Left renal pelvis (tissue), 4 donors: ENCODE data around the gene CHST1. TPM values are rescaled to one million over a fixed set of nuclear protein-coding genes. Genes with fewer than 3 reads are reported as not detected.

ENCODE experiments used
- DNase-seq, 4 donors: peaks; one replicate each; pipeline ENCODE4 v3.0.0-alpha.2; 2013; ENCODE audit warnings: low read depth in 4 of 4, low spot score in 3 of 4
- polyA plus RNA-seq, 4 donors: library from polyadenylated mRNA; unstranded; fragments of 120-200 nt; gene quantifications; one replicate each; pipeline ENCODE4 v1.2.1, GENCODE V29; 2013; ENCODE audit not compliant: insufficient read length in 4 of 4

The CHST1 gene
- polyA plus RNA-seq, 4 donors, result 7.7 to 13.5 (median 10.0) TPM

DNA sequence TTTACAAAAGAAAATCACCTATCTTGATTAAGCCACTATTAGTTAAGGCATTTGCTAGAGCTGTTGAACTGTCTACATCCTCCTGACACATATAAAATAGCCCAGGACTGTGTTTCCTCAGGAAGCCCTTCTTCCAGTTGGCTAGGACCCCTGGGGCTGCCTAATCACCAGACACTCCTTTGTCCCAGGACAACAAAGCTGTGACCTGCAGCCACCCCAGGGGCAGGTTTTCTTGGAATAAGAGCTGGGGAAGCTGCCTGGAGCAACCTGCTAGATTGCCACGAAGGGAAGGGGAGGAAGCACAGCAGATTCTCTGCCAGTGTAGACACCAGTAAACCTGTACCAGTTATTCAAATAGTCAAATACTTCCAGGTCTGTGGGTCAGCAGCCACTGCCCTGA is 17.6 kb downstream of the CHST1 start:
- no peak for DNase-seq

DNA sequence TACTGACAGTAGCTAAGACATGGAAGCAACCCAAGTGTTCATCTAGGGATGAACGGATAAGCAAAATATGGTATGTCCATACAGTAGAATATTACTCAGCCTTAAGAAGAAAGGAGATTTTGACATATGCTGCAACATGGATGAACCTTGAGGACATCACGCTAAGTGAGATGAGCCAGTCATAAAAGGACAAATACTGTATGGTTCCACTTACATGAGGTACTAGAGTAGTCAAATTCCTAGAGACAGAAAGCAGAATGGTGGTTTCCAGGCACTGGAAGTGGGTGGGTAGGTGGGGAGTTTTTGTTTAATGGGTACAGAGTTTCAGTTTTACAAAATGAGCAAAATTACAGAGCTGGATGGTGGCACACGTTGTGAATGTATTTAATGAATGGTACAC is 18.1 kb downstream of the CHST1 start:
- DNase-seq, result no peak

DNA sequence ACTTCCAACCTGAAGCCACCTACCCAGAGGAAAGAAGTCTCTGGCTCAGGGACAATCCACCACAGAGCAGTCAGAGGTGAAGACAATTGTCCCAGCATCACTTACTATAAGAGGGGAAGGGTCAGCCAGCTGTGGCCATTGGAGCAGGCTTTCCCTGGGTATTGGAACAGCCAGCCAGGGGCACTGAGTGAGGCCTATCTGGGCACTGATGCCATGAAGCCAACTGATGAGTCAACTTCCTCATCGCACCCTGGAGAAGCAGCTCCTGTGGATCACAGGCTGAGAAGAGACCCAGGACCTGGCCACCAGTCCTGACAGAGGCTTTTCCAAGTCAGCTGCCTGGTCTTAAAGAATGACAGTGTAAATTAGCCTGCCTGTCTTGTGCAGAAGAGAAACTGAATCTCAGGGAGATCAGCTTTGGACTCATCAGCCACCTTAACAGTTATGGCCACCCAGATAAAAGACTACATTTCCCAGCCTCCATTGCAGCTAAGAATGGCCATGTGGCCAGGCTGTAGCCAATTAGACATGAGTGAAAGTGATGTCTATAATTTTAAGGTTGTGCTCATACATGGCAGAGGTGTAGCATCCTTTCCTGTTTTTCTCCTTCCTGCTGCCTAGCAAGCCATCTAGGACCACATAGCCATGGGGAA is 19.0 kb downstream of the CHST1 start:
- no peak for DNase-seq

DNA sequence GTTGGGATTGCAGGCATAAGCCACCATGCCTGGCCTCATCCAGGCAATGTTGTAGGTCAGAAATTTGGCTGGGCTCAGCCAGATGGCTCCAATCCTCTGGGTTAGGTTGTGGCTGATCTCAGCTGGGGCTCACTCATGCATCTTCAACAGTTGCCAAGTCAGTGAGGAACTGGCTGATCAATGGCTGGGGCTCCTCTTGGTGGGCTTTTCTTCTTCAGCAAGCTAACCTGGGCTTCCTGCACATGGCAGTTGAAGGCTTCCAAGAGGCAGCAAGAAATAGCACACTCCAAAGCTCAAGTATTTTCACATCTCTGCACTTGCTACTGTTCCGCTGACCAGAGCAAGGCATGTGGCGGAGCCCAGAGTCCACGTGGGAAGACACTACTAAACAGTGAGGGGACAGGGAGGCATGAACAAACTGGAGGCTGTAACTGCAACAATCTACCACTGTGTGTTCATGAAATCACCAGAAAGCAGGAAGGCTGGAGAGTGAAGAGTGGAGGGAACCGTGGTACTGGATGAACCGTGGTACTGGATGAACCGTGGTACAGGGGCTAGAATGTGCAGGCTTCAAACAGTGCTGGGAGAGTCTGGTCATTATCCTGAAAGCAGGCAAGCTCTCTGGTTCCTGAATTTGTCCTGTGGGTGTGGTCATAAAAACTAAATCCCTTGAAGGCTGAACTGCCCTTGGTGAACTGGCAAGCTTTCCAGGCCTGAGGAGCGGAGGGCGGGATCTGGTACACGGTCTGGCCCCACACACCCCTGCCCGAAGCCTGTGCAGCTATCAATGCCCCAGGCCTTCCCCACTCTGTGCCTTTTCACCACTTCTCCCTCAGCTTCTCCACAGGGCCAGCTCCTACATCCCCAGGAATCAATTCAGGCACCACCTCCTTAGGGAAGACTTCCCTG is 20.2 kb downstream of the CHST1 start:
- DNase-seq, result no peak

DNA sequence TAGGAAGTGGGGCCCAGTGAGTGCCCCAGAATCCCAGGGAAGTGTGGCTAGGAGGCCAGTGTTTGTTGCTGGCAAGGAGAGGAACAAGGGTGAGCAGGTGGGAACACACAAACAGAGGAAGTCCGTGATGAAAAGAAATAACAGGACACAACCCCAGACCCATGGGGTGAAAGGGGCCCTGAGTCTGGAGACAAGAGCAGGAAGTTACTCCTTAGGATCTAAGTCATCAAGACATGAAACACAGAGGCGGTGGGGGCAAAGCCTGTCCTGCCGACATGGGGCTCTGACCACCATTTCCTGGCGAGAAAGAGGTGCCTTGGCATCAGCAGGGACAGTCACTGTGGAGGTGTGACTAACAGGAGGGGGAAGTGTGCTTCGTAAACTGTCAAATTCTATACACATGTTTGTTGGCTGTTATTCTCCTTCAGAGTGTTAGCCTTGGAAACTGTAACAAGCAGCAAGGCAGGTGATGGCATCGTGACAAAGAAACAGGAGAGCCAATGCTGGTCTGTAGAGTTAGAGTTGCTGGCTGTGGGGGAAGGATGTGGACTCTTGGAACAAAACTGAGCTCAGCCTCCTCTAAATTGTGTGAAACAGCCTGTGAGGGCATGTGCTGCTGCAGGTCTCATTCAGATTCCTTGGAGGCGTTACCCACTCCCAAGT is 21.7 kb downstream of the CHST1 start:
- no peak for DNase-seq

DNA sequence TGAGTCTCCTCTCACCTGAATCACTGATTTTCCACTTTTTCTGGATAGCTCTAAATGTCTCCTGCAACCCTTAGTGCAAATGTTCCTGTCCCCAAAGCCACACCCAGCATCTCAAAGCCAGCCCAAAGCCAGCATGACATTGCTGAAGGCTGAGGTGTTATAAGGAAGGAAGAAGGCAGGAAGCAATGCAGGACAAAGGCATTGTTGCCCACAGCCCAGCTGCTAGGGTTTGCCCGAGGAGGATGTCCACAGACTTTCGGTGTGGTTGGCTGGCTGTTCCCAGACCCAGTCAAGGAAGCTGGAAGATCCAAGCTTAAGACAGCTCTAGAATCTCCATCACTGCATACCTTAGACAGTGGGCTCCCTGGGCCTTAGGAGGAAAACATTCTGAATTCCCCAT is 23.5 kb downstream of the CHST1 start:
- DNase-seq, result no peak

DNA sequence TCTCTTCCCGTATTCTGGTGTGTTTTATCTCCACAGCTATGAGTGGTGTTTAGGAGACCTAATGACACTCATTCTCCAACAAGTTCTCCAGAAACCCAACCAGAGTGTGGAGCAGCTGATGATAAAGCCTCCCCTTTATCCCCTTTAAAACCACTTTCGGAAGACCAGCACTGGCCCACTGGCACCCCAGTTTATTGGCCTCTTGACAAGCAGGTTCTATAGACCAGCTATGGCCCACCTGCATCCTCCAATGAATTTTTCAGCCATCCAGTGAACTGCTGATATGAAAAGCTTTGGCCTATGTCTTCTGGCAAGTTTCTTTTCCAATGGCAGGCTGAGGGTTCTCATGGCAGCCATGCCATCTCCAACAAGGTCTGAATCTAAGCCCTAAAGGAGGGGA is 27.4 kb downstream of the CHST1 start:
- DNase-seq, result no peak

DNA sequence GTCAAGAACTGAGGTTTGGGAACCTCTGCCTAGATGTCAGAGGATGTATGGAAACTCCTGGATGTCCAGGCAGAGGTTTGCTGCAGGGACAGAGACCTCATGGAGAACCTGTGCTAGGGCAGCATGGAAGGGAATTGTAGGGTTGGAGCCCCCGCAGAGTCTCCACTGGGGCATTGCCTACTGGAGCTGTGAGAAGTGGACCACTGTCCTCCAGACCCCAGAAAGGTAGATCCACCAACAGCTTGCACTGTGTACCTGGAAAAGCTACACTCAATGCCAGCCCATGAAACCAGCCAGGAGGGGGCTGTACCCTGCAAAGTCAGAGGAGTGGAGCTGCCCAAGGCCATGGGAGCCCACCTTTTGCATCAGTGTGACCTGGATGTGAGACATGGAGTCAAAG is 29.5 kb downstream of the CHST1 start:
- no peak for DNase-seq

DNA sequence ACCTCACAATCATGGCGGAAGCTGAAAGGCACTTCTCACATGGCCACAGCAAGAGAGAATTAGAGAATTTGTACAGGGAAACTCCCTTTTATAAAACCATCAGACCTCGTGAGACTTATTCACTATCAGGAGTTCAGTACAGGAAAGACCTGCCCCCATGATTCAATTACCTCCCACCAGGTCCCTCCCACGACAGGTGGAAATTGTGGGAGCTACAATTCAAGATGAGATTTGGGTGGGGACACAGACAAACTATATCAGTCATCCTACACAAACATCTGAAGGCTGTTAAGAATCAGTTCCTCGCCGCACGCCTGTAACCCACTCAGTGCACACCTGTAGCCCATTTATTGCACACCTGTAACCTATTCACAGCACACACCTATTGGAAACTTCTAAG is 39.8 kb downstream of the CHST1 start:
- DNase-seq, result no peak

DNA sequence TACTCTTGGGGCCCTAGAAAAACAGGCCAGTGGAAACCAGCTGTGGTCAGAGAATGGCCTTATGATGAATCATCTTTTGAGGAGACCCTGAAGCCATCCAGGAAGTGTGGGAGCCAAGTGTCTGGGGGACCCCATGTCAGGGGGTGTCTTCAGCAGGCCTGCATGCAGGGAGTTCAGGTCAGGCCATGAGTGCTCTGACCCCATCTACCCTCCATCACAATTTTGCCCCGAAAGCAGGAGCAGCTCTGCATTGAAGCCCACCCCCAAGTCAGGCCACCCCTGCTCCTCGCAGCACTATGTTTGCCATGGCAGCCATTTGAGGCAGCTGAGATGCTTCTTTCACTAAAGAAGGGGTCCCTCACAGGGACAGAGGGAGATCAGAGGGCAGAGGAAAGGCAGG is 41.3 kb downstream of the CHST1 start:
- DNase-seq, result no peak

DNA sequence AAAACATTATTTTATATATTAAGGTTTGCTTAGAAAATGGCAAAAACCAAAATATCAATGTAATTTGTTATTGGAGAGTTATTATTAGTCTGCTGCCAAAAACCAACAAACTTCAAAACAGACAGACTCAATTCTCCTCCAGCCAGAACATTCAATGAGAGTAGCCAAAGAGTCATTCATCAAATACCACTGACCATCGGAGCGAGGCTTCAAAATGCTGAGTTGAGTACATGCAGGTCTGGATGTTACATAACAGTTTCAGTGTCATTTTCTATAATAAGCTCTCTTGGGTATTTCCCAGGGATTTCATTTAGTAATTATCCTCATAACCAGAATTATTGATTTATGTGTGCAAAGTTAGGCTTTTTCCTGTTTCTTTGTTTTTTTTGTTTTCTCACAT is 42.6 kb downstream of the CHST1 start:
- no peak for DNase-seq

DNA sequence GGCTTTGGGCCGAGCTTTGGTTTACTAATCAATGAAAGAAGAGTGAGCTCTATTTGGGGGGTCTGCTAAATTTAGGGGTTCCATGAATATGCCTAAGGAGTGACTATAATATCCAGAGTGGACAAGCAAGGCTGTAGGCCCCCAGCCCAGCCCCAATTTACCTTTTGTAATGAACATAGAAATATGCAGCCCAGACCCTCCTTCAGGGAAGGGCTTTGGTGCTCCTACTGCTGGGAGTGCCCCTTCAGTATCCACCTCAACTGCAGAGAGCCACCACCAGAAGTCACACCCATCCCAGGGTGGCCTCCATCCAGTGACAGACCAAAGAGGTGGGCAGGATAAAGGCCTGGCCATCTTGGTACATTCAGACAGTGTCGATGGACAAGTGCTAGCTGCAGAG is 43.1 kb downstream of the CHST1 start:
- DNase-seq, result no peak

DNA sequence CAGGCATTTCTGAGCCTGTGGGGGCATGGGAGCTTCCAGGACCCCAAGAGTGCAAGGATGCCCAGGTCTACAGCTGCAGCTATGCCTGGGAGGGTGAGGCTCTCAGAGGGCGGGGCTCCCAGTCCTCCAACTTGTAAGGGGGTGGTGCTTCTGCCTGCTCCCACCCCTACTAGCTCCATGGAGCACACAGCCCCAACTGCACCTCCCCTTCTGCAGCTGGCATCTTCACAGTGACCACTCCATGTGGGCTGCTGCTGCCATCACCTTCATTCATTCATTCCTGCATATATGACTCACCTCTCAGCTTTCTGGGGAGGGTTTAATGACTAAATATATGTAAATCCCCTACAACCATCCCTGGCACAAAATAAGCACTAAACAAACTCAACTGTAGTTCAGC is 43.8 kb downstream of the CHST1 start:
- no peak for DNase-seq

DNA sequence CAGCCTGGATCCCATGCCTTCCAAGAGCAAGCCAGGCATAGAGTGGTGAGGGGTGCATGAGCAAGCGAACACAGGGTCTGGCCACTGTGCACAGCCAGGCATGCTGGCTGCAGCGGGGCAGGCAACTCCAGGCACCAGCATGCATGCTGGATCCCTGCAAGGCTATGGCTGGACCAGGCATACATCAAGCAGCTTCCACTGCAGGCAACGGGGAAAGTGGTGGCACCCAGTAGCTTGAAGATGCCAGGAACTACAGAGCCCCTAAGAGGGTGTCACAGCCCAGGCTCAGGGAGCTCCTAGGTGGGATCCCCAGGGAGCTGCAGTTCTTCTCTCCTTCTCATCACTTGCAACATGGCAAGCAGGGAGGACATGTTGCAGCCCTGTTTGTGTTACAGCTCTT is 45.2 kb downstream of the CHST1 start:
- no peak for DNase-seq

DNA sequence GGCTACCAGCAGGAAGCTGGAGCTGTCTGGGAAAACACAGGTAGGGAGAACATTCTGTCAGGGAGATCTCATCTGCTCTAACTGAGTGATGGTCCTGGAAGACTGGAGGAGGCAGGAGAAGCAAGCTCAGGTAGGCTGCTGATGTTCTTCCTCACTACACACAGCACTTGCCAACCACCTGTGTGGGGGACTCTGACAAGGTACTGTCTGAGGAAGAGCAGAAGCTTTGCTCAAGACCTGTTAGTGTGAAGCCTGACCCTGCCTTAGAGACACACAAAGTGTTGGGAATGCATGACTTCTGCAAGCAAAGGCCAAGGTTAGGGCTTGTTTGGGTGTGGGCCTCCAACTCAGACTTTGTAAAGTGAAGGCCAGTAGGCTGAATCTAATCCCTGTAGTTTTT is 46.5 kb downstream of the CHST1 start:
- DNase-seq, result no peak

DNA sequence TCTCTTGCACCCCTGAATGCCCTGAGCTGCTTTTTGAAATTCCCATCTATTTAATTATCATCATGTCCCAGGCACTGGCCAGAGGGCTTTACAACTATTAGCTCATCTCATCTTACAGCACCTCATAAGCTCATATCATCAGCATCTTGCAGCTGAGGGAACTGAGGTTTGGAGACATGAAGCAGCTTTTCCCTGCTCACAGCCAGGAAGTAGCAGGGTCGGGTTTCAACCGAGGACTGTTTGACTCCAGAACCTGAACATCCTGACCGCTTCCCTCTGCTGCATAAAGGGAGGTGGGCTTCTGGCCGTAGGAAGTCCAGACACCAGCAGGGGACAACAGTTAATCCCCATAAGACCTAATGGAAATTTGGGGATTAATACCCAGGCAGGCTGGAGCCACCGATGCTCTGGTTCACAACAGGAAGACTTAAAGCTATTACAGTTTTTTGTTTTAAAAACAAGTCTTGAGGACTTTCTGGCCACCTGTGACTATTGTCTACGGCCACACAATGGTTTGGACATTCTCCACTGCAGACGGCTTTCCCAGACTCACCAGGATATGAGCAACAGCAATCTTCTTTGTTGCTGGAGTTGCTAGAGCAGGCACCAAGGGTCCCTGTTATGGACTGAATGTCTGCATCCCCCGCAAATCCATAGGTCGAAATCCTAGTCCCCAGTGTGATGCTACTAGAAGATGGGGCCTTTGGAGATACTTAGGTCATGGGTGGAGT is 47.4 kb downstream of the CHST1 start:
- no peak for DNase-seq

DNA sequence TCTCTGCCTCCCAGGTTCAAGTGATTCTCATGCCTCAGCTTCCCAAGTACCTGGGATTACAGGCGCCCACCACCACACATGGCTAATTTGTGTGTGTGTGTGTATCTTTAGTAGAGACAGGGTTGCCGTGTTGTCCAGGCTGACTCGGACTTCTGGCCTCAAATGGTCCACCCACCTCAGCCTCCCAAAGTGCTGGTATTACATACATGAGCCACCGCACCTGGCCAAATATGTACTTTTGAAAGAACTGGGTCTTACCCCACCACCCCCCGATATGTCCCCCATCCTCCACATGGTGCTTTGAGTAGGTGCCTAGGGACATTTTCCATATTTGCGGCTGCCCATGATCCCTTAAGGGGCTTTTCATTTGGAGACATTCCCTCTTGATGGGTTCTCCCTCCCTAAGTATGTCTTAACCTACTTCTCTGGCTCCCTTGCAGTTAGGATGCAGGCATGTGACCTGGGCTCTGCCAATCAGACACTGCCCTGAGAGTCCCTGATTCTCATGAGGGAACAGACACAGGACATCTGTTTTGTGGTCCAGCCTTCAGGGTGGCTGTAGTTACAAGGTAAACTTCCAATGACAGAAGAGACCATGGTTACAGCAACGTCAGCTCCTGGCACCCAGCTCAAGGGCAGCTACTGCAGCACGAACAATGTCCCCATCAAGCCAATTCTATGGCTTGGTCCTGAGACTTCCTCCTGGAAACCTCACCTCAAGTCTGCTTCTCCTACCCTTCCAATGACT is 48.4 kb downstream of the CHST1 start:
- no peak for DNase-seq

DNA sequence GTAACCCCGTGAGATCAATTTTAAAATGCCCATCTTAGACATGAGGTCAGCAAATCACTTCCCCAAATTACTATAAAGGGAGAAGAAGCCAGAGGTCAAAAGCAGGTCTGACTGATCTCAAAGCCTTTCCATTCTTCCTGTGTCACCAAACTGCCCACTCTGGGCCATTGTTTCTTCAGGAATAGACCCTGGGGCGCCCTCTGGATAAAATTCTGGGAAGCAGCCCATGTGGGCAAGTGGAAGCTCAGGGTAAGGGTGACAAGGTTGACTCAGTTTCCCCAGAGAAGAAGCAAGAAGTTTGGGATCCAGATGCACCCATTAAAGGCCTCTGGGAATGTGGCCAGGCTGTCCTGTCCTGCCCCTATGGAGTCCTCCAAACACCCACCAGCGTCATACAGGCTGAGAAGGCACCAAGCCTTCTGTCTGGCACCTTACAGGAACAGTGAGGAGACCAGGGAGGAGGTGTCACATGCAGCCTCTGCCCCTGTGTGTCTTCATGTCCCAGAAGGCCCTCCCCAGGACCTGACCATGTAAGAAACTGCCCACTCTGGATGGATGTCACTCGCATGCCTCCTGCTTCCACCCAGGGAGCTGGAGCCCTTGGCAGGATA is 50.1 kb downstream of the CHST1 start:
- DNase-seq, result no peak

DNA sequence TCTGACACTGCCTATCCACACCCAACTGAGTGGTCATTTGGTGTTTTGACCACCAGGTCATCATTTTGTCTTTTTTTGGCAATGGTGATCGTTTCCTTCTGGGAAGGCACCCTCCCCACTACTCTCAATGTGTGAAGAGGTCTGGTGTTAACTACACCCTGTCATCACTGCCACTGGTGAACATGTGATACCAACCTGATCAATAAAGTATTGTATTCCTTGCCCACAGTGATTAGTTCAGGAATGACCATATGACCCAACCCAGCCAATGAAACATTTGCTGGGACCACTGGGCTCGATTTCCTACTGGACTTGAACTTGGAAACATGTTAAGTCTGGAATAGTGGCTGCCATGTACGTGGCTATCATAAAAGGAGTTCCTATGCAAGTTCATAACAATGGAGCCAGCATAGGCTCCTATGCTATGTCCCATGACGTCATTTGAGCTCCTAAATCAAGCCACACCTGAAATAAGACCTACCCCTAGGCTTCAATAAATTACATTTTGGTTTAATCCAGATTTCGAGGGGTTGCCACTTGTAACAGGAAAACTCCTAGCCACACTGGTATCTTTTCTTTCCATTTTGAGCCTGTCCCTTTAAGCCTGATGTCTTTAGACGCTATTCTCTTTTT is 51.1 kb downstream of the CHST1 start:
- no peak for DNase-seq
